ENCODE data around the gene POMT2.

The POMT2 gene

DNA sequence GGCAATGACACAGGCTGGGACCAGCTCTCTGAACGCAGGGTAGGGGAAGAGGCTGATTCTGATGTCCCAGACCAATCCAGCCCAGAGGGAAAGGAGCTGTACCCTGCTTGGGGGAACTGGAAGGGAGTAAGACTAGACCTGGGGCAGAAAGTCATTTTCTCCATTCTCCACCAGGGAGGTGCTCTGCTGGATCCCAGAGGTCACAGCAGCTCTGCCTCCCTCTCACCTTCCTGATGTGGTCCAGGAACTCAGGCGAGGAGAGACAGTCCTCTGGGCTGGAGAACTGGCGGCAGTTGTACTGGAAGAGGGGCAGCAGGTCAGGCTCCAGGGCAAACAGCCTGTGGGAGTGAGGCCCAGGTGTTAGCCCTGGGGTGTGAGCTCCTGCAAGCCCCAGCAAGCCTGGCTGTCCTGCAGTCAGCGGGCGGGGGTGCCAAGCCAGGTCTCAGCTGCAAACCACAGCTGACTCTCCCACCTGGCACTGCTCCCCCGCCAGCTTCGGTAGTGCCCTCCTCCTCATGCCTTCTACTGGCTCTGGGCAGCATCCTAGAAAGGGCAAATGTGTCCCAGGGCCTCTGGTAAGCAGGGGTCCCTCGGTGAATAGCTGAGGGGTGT is 51.6 kb downstream of the POMT2 start:
- no peak for DNase-seq

DNA sequence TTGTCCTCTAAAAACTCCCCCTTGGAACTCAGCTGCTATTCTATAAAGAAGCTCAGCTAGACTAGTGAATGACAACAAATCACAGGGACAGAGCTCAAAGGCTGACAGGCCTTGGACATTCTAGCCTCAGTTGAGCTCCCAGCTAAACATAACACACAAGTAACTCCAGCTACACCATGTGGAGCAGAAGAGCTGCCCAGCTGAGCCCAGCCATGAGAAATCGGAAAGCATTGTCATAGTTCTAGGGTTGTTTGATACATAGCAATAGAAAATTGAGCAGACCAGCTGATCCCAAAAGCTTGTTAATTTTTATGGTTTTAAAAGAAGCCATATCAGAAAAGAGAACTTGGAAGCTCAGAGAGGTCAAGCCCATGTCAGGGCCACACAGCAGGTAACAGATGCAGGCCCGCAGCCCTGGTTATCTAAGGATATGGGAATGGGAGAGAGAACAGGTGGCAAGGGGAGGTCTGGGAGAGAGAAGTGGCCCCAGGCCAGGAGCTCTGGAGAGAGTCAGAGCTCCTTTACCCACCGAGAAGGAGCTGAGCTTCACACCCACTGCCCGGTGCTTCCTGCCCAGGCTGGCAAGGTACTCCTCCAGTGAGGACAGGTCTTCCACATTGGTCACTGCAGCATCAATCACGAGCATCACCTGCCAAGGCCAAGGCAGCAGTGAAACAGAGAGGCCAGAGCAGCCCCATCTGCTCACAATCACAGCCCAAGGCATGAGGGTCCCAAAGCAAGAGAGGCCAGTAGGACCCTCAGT is 52.6 kb downstream of the POMT2 start:
- DNase-seq: no peak

DNA sequence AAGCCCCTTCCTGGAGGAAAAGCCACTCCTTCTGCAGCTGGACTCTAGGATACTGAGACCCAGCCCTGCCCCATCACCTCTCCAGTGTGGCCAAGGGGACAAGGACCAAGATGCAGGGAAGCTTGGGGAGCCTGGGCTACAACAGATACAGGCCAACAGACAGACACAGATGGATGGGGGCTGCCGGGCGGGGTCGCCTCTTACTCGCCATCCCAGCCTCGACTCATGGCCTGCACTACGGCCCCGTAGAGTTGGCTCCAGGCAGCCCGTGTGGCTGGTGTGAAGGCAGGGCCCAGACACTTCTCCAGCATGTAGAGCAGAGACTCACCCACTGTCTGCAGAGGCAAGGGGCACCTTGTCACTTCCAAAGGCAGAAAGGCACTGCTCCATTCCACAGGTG is 54.3 kb downstream of the POMT2 start:
- DNase-seq: no peak

DNA sequence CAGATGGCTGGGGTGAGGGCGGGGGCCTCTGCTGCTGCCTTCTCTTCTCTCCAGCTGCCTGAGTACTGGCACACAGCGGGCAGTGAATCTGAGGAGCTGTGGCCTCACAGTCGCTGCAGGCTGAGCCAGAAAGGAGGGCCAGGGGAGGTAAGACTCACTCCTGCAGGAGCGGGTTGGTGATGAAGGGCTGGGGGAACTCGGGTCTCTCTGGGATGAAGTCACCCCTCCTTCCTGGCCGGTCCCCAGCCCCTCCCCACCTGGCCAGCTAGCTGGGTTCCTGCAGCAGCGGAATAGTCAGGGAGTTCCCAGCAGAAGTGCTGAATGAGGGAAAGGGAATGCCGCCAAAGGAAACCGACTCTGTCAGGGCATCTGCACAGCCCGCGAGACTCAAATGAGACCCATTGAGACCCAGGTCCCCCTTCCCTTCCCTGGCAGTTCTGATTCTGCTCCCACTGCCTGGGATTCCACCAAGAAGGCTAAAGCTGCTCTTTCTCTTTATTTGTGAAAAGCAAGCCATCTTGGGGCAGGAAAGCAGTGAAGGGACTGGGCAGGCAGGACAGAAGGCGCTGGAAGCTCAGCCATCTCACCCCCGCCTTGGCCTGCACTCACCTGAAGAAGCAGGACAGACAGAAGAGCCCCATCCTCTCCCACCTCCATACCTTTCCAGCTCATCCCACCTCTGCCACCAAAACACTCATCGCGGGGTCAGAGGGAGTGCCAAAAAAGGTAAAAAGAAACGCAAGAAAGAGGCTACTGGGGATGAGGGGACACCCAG is 54.9 kb downstream of the POMT2 start:
- peak in 3 of 56 donors; percentile 9 to 43 (median 21) for DNase-seq

DNA sequence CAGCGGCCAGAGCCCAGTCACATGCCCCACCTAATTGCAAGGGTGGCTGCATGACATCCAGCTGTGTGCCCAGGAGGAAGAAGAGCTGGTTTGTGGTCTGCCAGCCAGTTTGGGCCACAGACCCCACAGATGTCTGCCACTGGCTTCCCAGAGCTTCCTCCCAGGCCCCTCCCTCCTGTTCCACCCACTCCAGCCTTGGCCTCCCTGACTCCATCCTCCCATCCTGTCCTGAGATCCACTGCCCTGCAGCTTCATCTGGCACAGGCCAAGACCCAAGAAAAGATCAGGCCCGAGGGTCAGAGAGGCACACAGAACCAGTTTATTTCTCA is 55.5 kb downstream of the POMT2 start:
- no peak for DNase-seq

DNA sequence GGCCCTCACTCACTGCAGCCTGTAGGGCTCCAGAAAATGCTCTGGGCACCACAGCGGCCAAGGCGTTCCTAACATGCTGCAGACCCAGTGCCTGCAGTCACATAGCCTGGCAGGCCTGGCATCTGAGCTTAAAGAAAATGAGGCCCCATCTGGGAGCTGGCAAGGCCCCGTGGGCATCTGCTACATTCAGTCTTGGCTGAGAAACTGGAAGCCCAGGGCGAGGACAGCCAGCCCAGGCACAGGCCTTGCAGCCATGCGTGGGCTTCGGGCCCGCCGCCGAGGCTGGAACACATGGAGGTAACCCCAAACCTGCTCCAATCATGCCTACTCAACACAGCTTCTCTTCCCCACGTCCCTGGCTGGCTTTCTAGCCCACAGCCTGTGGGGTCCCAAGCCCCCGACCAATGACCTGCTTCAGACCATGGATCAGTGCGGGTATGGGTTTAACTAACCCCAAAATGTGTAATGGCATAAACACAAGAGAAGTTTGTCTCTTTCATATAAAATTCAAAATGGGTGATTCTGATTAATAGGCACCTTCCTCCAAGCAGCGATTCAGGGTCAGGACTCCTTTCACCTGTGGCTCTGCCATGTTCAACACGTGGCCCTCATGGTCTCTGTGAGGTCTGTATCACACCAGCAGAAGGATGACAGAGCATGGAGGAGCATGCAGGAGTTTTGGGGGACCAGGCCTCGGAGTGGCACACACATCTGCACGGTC is 56.1 kb downstream of the POMT2 start:
- DNase-seq: no peak

DNA sequence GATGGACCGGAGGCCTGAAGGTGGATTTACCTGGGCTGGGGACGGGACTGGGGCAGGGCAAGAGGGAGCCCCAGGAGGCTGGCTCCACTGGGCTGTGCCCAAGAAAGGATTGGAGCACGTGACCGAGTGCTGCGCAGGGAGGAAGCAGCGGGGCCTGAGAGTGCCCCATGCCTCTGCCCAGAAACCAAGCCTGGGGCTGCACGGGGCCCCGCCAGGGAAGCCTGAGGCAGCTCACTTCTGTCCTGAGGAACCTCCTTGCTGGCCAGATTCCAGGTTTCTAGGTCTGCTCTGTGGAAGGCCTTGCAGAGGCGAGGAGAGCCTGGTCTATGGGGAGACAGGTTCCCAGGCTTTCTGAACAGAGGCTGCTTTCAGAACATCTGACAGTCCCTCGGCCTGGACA is 60.1 kb downstream of the POMT2 start:
- peak in 15 of 56 donors; percentile 3 to 46 (median 20) for DNase-seq

DNA sequence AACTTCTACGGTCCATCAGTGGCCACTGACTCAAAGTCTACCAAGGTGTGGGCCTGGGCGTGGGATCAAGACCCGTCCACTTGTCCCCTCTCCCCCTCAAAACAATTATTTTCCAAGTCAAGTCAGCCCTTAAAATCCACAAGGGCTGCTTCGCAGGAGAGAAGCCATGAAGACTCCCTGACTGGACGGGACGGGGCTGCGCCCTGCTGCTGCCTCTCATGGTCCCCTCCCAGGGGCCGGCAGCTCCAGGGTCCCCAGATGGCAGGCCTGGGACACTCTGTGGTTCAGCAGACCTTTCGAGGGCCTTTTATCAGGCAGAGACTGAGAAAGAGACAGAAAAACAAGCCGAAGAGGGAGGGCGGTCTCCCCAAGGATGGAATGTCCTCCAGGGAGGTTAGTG is 60.5 kb downstream of the POMT2 start:
- DNase-seq: no peak

DNA sequence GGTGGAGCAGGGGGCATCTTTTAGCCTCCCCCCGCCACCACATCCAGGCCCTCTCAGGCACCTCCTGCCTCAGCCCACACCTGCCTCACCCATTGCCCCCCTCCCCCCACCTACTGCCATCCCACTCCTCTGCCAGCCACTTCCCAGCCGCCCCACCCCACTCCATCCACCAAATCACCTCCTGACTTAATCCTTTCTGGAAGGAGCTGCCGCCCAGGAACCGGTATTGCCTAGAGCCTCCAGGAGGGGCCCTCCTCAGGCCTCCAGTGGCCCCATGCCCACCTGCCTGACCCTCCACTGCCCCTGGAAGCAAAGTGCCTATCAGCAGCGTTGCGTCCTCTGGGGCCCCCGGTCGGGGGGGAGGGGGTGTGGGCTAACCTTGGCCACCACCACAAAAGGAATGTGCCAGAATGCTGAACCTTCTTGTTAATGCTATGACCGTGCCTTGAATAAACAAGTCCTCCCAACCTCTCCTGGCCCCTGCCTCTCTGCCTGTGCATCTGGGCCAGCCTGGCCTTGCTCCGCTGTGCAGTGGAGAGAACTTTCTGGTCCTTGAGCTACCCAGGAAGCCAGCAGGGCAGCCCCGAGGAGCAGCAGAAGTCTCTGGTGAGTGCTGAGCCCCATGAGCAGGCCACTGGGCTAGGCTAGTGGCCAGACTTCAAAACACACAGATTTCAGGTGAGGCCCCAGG is 61.5 kb downstream of the POMT2 start:
- DNase-seq: no peak

DNA sequence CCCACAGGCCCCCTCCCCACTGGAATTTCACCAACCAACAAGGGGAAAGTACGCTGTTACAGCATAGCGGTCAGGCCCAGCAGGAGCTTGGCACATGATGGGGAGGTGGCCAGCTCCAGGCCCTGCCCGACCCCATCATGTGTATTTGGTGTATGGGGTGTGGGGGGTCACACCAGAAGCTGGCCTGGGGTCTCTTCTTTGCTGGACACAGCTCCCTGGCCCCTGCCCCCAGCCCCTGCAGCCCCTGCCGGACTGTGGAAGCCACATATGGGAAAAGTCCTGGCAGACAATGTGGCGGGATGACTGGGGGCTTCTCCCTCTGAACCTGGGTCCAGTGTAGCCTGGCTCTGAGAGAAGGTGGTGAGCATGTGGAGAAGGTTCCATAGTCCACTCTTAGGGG is 62.1 kb downstream of the POMT2 start:
- DNase-seq: no peak

DNA sequence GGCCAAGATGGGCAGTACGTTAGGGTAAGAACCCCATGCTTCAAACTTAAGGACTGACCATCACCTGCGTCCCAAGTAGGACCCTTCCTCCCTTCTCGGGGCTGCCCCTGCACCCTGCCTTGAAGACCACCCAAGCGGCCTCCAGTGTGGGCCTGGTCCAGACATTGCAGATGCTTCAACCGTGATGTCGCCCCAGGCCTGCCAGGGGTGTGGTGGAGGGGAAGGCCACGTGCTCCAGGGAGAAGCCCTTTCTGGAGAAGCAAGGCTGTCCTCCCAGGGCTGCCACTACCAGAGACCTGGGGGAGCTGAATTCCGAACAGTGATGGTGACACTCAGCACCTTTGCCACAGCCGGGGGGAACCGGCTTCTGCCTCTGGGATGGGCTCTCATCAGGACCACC is 63.0 kb downstream of the POMT2 start:
- no peak for DNase-seq

DNA sequence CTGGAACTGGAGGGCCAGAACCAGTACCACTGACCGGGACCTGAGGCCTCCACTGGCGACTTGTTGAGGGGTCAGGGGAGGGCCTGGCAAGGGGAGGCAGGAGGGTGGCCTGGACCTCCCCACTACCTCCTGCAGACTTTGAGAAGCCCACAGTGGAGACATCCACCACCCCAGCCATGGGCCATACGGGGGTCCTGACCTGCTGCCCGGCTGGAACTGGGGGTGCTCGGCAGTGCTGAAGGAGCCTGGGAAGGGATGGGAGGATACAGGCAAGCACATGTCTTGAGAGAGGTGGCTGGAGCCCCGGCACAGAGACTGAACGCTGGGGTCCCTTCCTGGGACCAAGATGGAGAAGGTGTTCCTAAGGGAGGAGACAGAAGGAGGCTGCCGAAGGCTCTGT is 64.0 kb downstream of the POMT2 start:
- no peak for DNase-seq

DNA sequence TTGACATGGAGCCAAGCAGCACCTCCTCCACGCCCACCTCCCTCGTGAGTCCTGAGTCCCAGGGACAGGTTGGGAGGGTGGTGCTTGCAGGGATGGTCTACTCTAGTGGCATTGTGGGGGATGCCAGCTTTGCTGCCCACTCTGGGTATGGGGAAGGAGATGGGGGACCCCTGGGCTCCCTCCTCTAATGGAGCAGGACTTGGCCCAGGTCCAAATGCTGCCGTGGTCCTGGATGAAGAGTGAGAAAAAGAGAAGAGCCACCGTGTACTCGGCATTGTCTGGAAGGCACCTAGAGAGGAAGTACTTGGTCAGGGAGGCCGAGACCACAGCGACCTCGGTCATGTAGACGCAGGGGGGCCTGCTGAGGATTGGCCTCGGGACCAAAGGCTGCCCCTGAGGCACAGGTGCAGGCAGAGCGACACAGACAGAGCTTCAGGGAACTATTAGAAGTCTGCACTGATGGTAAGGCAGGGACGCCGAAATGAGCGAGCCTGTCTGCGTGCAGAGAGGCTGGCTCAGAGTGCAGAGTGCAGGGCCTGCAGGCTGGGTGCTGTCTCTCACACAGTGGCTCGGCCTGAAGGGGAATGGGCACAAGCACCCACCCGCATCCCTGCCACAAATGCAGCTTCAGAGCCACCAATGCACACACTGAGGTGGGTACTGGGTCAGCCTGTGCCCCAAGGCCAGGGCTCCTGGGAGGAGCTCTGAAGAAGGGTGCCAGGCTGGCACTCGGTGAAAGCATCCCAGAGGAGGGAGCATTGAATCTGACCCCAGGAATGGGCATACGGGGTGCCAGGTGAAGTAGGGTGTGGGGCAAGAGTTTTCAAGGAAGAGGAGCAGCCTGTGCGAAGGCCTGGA is 67.1 kb downstream of the POMT2 start:
- no peak for DNase-seq

DNA sequence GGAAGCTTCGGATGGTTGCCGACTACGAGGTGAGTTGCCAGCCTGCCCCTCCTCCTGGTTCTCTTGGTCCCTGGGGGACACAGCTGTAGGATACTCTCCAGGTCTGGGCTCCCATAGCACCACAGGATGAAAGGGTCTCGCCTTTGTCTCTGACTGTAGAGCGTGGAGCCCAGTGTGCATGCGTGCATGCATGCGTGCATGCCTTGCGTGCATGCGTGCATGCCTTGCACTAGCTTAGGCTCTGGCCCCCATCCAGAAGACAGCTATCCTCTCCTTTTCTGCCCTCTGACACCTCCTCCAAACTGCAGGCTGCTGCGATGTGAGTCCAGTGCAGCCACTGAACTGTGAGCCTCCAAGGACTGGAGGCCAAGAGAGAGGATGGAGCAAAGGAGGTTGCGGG is 68.8 kb downstream of the POMT2 start:
- DNase-seq: no peak

DNA sequence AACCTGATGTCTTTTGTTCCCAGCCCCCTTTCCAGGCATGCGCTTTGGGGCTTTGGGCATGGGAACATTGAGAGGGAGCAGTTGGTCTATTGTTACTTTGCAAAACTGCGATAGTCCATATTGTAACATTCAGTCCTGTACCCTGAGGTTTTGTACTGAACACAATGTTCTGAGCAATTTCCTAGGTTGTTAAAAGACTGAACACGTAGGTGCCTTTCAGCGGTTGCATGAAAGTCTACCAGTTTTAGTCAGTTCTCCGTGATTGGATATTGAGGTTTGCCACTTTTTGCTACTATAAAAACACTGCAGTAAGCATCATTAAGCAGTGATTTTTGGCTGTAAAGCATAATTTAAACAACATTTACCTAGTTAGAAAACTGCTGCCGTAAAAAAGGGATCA is 69.8 kb downstream of the POMT2 start:
- no peak for DNase-seq

DNA sequence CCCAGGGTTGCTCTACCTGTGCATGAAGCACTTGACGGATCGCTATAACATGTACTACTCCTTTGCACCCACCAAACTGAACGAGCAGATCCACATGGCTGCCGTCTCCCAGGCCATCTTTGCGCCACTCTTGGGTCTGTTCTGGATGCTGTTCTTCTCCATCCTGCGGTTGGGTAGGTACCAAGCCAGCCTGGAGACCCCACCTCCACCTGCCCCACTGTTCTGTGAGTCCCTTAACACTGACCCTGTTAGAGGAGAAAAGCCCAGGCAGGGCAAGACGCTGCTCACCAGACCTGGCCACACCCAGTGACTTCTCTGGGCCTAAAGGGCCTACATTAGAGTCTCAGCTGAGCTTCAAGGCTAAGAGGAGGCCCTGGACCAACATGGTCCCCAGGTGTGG is 71.4 kb downstream of the POMT2 start:
- DNase-seq: no peak

DNA sequence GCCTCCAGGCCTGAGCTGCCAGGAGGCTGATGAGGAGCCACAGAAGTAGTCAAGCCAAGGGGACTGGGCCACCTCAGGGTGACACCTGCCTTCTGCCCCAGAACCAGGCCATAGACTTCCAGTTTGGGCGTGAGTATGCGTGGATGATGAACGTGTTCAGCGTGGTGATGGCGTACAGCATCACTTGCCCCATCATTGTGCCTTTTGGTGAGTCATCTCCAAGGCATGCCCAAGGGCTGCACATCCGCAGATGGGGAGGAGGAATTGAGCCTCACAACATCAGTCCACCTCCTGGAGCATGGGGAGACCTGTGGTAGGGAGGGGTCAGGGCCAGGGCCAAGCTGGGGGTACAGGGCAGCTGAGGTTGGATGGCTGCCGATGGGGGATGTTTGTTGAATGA is 72.0 kb downstream of the POMT2 start:
- no peak for DNase-seq

DNA sequence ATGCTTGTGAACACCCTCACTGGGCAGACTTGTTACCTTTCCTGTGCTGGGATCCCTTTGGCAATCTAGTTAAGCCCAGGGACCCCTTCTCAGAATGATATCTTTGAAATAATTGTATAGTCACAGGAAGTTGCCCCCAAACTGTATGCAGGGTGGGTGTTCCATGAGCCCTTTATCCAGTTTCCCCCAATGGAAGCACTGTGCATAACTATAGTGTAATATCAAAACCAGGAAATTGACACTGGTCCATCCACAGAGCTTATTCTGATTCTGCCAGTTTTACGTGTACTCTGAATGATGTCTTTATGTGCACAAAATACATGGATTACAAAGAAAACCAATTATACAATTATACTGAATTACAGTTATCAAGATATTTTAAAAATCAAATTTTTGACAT is 73.9 kb downstream of the POMT2 start:
- DNase-seq: no peak

DNA sequence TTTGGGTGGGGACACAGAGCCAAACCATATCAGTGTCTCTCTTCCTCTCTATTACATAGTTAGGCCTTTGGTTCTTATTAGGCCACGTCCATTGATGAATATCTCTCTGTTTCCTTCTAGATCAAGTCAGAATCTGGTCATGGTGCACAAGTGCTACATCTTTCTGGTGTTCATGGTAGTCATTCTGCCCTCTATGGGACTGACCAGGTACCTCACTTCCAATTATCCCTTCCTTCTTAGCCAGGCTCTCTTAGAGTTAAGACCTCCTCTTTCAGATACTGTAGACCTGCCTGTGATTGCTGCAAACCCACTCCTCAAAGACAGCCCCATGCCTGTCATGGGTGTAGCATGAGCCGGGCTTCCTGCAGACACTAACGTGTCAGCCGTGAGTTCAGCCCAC is 74.9 kb downstream of the POMT2 start:
- DNase-seq: no peak

DNA sequence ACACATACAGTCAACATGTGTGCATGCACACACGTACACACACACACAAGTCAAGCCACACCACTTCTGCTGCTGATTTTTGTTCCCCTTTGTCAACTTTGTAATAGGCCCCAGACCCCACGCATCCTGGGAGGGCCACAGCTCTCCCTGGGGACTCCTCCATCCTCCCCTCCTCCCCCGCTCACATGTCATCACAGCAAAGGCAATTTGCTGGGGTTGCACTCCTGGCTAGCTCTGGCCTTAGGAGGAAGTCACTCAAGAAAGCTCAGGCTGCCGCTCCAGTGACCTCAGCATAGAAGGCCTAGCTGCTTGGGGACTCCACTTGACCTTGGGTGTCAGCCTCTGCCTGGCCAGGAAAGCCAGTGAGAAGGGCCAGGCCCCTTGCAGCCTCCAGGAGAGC is 76.8 kb downstream of the POMT2 start:
- DNase-seq: no peak

DNA sequence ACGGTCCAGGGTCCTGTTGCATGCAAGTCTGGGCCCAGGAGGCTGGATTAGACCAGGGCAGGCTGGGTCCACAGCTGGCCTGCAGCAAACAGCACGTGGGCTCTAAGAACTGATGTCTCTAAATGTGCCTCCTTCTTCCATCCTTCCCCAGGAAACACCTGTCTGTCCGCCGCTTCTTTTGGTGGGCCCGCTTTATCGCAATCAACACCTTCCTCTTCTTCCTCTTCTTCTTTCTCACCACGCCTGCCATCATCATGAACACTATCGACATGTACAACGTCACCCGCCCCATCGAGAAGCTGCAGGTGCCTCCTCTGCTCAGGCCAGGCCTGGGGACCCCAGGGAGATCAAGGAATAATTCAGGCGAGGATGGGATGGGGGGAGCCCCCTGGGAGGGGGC is 77.9 kb downstream of the POMT2 start:
- DNase-seq: no peak
